Small intestine (tissue), 7 donors: ENCODE data around the gene CAPZB. TPM values are rescaled to one million over a fixed set of nuclear protein-coding genes. Genes with fewer than 3 reads are reported as not detected.
A peak's percentile ranks its signal among the peaks of the same experiment; 100 is the strongest.

Experiments used
- DNase-seq, 2 donors: peaks; one replicate each; pipeline versions ENCODE4 v3.0.0 to v3.0.0-alpha.2; 2013
- FAIRE-seq: peaks from 2 replicates; lab custom pipeline; 2012; peaks lifted over from hg19 to GRCh38; lab: Jason Lieb, UNC
- H3K27ac ChIP-seq, 3 donors: one replicate each; pipeline ENCODE4 v1.5.1; 2013; ENCODE audit warnings: low read length in 2 of 3, mild to moderate bottlenecking in 2 of 3, control low read depth in 1 of 3, inconsistent platforms in 1 of 3, low read depth in 1 of 3, moderate library complexity in 1 of 3
- H3K27me3 ChIP-seq, 3 donors: one replicate each; pipeline ENCODE4 v1.6.1; 2013; ENCODE audit warnings: low read length in 3 of 3, inconsistent platforms in 1 of 3; ENCODE audit not compliant: control insufficient read depth in 3 of 3, insufficient read depth in 3 of 3
- H3K36me3 ChIP-seq, 3 donors: one replicate each; pipeline ENCODE4 v1.6.1; 2013; ENCODE audit warnings: low read length in 3 of 3, inconsistent platforms in 1 of 3, low read depth in 1 of 3, mild to moderate bottlenecking in 1 of 3, moderate library complexity in 1 of 3; ENCODE audit not compliant: control insufficient read depth in 3 of 3, insufficient read depth in 2 of 3
- H3K4me1 ChIP-seq, 3 donors: one replicate each; pipeline ENCODE4 v1.6.1; 2013; ENCODE audit warnings: low read length in 2 of 3, inconsistent platforms in 1 of 3, low read depth in 1 of 3, mild to moderate bottlenecking in 1 of 3, moderate library complexity in 1 of 3; ENCODE audit not compliant: control insufficient read depth in 3 of 3, insufficient read depth in 2 of 3
- H3K4me3 ChIP-seq, 3 donors: one replicate each; pipeline ENCODE4 v1.5.1; 2013; ENCODE audit warnings: low read length in 3 of 3, control low read depth in 1 of 3, inconsistent platforms in 1 of 3, low read depth in 1 of 3, mild to moderate bottlenecking in 1 of 3, moderate library complexity in 1 of 3
- H3K9me3 ChIP-seq, 2 donors: one replicate each; pipeline ENCODE4 v1.6.1; 2013; ENCODE audit warnings: low read depth in 1 of 2, low read length in 1 of 2; ENCODE audit not compliant: control insufficient read depth in 2 of 2, insufficient read depth in 1 of 2
- WGBS, 3 donors: extraction: QIAGEN DNeasy Blood & Tissue Kit; methylation state at CpG; one replicate each; pipeline ENCODE4 v1.1.7; 2013; 5-methylcytosine and 5-hydroxymethylcytosine counted together
- polyA plus RNA-seq, 4 donors: library from polyadenylated mRNA; stranded (reverse) in 3 of 4; unstranded in 1 of 4; fragments of 200-250 nt in 3 of 4; fragments of 120-200 nt in 1 of 4; gene quantifications; one replicate each; pipeline versions ENCODE4 v1.2.1 to v1.2.3, GENCODE V29; 2013
- donor health status: healthy with polysubstance abuse.
- donor health status: control.
- donor health status: control.
- donor health status: Bipolar disorder and iron deficiency.
- donor health status: healthy.

The CAPZB gene
- polyA plus RNA-seq, 4 donors: 245 to 292 (median 276) TPM

GRCh38 chr1:19481826-19482398 lies 3.4 kb downstream of the CAPZB start:
- Histone ChIP-seq H3K4me3 (no peak overlapping the region), H3K36me3 (peaks cover 0 to 46% (median 0%) of the 10 kb centered on the region in 3 donors), H3K27me3 (no peaks in the 10 kb centered on the region), H3K27ac (no peak overlapping the region), H3K4me1 (peaks cover 8 to 41% (median 30%) of the 10 kb centered on the region in 3 donors), H3K9me3 (no peaks in the 10 kb centered on the region)
- FAIRE-seq (no peak), DNase-seq (no peak)
- 60 to 74% (median 70%) methylated on average over 4 of the region's 4 CpGs for WGBS, 3 donors

GRCh38 chr1:19480282-19480681 lies 5.1 kb downstream of the CAPZB start:
- Histone ChIP-seq H3K4me1 (peaks cover 8 to 38% (median 31%) of the 10 kb centered on the region in 3 donors), H3K27ac (peak overlapping the region in 1 of 3 donors; percentile 1), H3K4me3 (no peak overlapping the region), H3K27me3 (no peaks in the 10 kb centered on the region), H3K36me3 (peaks cover 0 to 63% (median 0%) of the 10 kb centered on the region in 3 donors), H3K9me3 (no peaks in the 10 kb centered on the region)
- DNase-seq: no peak
- WGBS, 3 donors: 78 to 94% (median 87%) methylated on average over 6 of the region's 6 CpGs
- no peak for FAIRE-seq

GRCh38 chr1:19479351-19480120 lies 5.8 kb downstream of the CAPZB start:
- 64 to 66% (median 65%) methylated on average over 6 of the region's 6 CpGs for whole genome bisulfite sequencing, 3 donors
- peaks cover 0 to 69% (median 0%) of the 10 kb centered on the region in 3 donors for H3K36me3 ChIP-seq
- H3K27ac ChIP-seq: no peak overlapping the region
- H3K4me3 ChIP-seq: no peak overlapping the region
- no peak for DNase-seq
- peaks cover 8 to 40% (median 31%) of the 10 kb centered on the region in 3 donors for H3K4me1 ChIP-seq
- H3K27me3 ChIP-seq: no peaks in the 10 kb centered on the region
- no peaks in the 10 kb centered on the region for H3K9me3 ChIP-seq
- no peak for FAIRE-seq

GRCh38 chr1:19478322-19478721 lies 7.0 kb downstream of the CAPZB start:
- Histone ChIP-seq H3K4me1 (peaks cover 7 to 39% (median 22%) of the 10 kb centered on the region in 3 donors), H3K36me3 (peaks cover 0 to 69% (median 0%) of the 10 kb centered on the region in 3 donors), H3K4me3 (no peak overlapping the region), H3K27me3 (no peaks in the 10 kb centered on the region), H3K27ac (peak overlapping the region in 1 of 3 donors; percentile 90), H3K9me3 (no peaks in the 10 kb centered on the region)
- 63 to 68% (median 64%) methylated on average over 9 of the region's 9 CpGs for WGBS, 3 donors
- DNase-seq (no peak), FAIRE-seq (no peak)

- peaks cover 0 to 72% (median 0%) of the 10 kb centered on the region in 3 donors for H3K36me3 ChIP-seq
- no peaks in the 10 kb centered on the region for H3K27me3 ChIP-seq
- no peaks in the 10 kb centered on the region for H3K9me3 ChIP-seq
- FAIRE-seq: no peak
- H3K4me3 ChIP-seq: peak overlapping the region in 1 of 3 donors; percentile 23
- peaks cover 4 to 36% (median 18%) of the 10 kb centered on the region in 3 donors for H3K4me1 ChIP-seq
- DNase-seq: peak in 1 of 2 donors; percentile 40
- H3K27ac ChIP-seq: peak overlapping the region; percentile 6 to 90 (median 68)
- WGBS, 3 donors: 55 to 80% (median 67%) methylated on average over 11 of the region's 11 CpGs
These were observed 7.8 kb downstream of the CAPZB start for GRCh38 chr1:19477284-19478249.

- Histone ChIP-seq H3K9me3 (no peaks in the 10 kb centered on the region), H3K4me1 (peaks cover 6 to 32% (median 10%) of the 10 kb centered on the region in 3 donors), H3K4me3 (peak overlapping the region in 1 of 3 donors; percentile 23), H3K36me3 (peaks cover 0 to 73% (median 0%) of the 10 kb centered on the region in 3 donors), H3K27me3 (no peaks in the 10 kb centered on the region), H3K27ac (peak overlapping the region; percentile 6 to 90 (median 68))
- FAIRE-seq: no peak
- 44 to 76% (median 57%) methylated on average over 12 of the region's 12 CpGs for WGBS, 3 donors
- peak in 1 of 2 donors; percentile 34 for DNase-seq
These were observed 8.7 kb downstream of the CAPZB start for GRCh38 chr1:19476450-19477190.

GRCh38 chr1:19475296-19475695 lies 10.0 kb downstream of the CAPZB start:
- Histone ChIP-seq H3K27ac (peak overlapping the region in 2 of 3 donors; percentile 24 to 90), H3K27me3 (no peaks in the 10 kb centered on the region), H3K4me1 (peaks cover 6 to 25% (median 8%) of the 10 kb centered on the region in 3 donors), H3K9me3 (no peaks in the 10 kb centered on the region), H3K4me3 (no peak overlapping the region), H3K36me3 (peaks cover 0 to 69% (median 0%) of the 10 kb centered on the region in 3 donors)
- WGBS, 3 donors: 94 to 97% (median 94%) methylated on average over 11 of the region's 11 CpGs
- DNase-seq (no peak), FAIRE-seq (no peak)
